ENCODE data around the gene PGM2L1.
"Not testable (repeated sequence)": the region's sequence is repeated elsewhere in the genome, so short reads cannot be mapped to it uniquely, and the experiment has no call there.

The PGM2L1 gene

GRCh38 chr11:74400606-74401005 lies 2.4 kb upstream of the PGM2L1 start:
- DNase-seq (ENCODE audit: low read depth), result no peak

GRCh38 chr11:74397501-74398243 lies 561 bp downstream of the PGM2L1 start:
- DNase-seq (ENCODE audit: low read depth), result no peak

GRCh38 chr11:74392256-74392655 lies 6.0 kb downstream of the PGM2L1 start:
- no peak for DNase-seq (ENCODE audit: low read depth)

GRCh38 chr11:74391193-74391592 lies 7.0 kb downstream of the PGM2L1 start:
- no peak for DNase-seq (ENCODE audit: low read depth)

- DNase-seq (ENCODE audit: low read depth), result no peak
Measured at GRCh38 chr11:74390697-74391096, 7.5 kb downstream of the PGM2L1 start.

GRCh38 chr11:74388678-74389327 lies 9.4 kb downstream of the PGM2L1 start:
- peak; percentile 35 for DNase-seq (ENCODE audit: low read depth)

- no peak for DNase-seq (ENCODE audit: low read depth)
Measured at GRCh38 chr11:74384641-74385040, 13.6 kb downstream of the PGM2L1 start.

- no peak for DNase-seq (ENCODE audit: low read depth)
Measured at GRCh38 chr11:74380746-74381439, 17.3 kb downstream of the PGM2L1 start.

GRCh38 chr11:74377689-74378088 lies 20.5 kb downstream of the PGM2L1 start:
- DNase-seq (ENCODE audit: low read depth), result no peak

- no peak for DNase-seq (ENCODE audit: low read depth)
Measured at GRCh38 chr11:74373382-74373781, 24.9 kb downstream of the PGM2L1 start.

GRCh38 chr11:74371269-74372052 lies 26.8 kb downstream of the PGM2L1 start:
- no peak for DNase-seq (ENCODE audit: low read depth)

- no peak for DNase-seq (ENCODE audit: low read depth)
Measured at GRCh38 chr11:74370123-74370522, 28.1 kb downstream of the PGM2L1 start.

- no peak for DNase-seq (ENCODE audit: low read depth)
Measured at GRCh38 chr11:74367881-74368280, 30.4 kb downstream of the PGM2L1 start.

GRCh38 chr11:74366576-74366975 lies 31.7 kb downstream of the PGM2L1 start:
- DNase-seq (ENCODE audit: low read depth), result no peak

GRCh38 chr11:74365805-74366204 lies 32.4 kb downstream of the PGM2L1 start:
- DNase-seq (ENCODE audit: low read depth), result not testable (repeated sequence)

- DNase-seq (ENCODE audit: low read depth), result no peak
Measured at GRCh38 chr11:74357449-74357848, 40.8 kb downstream of the PGM2L1 start.

GRCh38 chr11:74355626-74356025 lies 42.6 kb downstream of the PGM2L1 start:
- DNase-seq (ENCODE audit: low read depth), result no peak

- no peak for DNase-seq (ENCODE audit: low read depth)
Measured at GRCh38 chr11:74354036-74354435, 44.2 kb downstream of the PGM2L1 start.

GRCh38 chr11:74347381-74347780 lies 50.9 kb downstream of the PGM2L1 start:
- no peak for DNase-seq (ENCODE audit: low read depth)

- no peak for DNase-seq (ENCODE audit: low read depth)
Measured at GRCh38 chr11:74345420-74345819, 52.8 kb downstream of the PGM2L1 start.

- DNase-seq (ENCODE audit: low read depth), result no peak
Measured at GRCh38 chr11:74341921-74342320, 56.3 kb downstream of the PGM2L1 start.

GRCh38 chr11:74339619-74340018 lies 58.6 kb downstream of the PGM2L1 start:
- DNase-seq (ENCODE audit: low read depth), result no peak
